Measurements from ENCODE around the gene DKKL1.

DKKL1 gene

DNA sequence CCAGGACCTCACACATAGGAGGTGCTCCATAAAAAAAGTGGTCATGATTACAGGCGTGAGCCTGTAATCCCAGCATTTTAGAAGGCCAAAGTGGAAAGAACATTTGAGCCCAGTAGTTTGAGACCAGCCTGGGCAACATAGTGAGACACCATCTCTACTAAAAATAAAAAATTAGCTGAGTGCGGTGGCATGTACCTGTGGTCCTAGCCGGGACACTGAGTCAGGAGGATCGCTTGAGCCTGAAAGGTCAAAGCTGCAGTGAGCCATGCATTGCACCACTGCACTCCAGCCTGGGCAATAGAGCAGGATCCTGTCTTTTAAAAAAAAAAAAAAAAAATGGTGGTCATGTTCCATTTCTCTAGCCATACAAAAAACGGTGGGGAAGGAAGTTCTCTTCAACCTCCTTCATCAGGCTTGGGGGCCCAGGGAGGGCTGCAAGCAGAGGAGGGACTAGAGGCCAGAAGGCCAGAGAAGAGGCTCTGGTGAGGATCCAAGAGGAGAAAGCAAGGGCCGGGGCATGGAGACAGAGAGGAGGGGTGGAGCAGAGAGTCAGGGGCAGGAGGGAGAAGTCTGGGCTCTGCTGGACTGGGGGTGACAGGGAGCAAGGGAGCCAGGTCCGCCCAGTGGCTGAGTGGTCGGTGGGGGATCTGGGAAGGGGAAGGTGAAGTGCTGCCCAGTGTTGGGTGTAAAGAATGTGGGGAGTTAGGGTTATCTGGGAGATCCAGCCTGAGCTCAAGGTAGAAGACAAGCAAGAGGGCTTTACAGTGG, 33.2 kb downstream of the DKKL1 start:
- no peak for DNase-seq (ENCODE audit: low read depth)

- no peak for DNase-seq (ENCODE audit: low read depth)
Observed at GRCh38 chr19:49398001-49398615, 34.4 kb downstream of the DKKL1 start.

DNA sequence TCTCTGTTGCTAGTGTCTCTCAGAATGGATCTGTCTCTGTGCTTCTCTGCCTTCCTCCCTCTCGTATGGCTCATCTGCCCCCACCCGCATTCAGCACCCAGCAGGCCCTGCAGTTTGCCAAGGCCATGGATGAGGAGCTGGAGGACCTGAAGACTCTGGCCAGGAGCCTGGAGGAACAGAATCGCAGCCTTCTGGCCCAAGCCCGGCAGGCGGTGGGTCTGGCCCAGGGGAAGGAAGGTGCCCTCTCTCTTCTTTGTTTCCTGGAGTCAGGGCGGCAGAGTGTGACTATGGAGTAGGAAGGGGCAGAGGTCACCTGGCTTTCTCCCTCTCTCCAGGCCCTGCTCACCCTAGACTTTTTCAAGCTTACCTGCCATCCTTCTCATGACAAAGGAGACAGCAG, 35.3 kb downstream of the DKKL1 start:
- DNase-seq (ENCODE audit: low read depth) = no peak

DNA sequence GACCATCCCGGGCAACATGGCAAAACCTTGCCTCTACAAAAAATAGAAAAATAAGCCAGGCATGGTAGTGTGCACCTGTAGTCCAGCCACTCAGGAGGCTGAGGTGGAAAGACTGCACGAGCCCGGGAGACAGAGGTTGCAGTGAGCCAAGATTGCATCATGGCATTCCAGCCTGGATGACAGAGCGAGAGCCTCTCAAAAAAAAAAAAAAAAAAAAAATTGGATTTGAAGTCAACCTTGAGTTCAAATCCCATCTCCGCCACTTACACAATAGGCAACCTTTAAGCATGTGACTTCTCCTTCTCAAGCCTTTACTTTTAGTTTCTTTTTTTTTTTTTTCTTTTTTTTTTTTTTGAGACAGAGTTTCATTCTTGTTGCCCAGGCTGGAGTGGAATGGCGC, 36.4 kb downstream of the DKKL1 start:
- no peak for DNase-seq (ENCODE audit: low read depth)

- no peak for DNase-seq (ENCODE audit: low read depth)
Observed at GRCh38 chr19:49403404-49404187, 39.9 kb downstream of the DKKL1 start.

DNA sequence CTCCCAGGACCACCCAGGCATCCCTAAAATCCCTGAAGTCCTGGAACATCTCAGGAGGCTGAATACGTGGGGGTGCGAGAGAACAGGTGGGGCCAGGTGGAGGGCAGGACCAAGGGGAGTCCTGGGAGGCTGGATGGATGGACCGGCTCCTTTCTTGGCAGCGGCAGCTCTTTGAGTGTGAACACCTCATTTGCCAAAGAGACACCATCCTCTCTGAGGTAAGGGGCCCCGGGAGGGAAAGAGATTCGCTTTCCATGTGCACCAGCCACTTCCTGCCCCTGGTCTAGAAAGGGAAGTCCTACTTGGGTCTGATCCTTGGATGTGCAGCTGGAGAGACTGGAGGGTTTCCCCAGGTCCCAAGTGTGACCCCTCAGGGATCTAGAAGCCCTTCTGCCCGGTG, 43.4 kb downstream of the DKKL1 start:
- no peak for DNase-seq (ENCODE audit: low read depth)

- DNase-seq (ENCODE audit: low read depth) = no peak
Observed at GRCh38 chr19:49407482-49408015, 43.9 kb downstream of the DKKL1 start.

- no peak for DNase-seq (ENCODE audit: low read depth)
Observed at GRCh38 chr19:49408816-49409440, 45.3 kb downstream of the DKKL1 start.

DNA sequence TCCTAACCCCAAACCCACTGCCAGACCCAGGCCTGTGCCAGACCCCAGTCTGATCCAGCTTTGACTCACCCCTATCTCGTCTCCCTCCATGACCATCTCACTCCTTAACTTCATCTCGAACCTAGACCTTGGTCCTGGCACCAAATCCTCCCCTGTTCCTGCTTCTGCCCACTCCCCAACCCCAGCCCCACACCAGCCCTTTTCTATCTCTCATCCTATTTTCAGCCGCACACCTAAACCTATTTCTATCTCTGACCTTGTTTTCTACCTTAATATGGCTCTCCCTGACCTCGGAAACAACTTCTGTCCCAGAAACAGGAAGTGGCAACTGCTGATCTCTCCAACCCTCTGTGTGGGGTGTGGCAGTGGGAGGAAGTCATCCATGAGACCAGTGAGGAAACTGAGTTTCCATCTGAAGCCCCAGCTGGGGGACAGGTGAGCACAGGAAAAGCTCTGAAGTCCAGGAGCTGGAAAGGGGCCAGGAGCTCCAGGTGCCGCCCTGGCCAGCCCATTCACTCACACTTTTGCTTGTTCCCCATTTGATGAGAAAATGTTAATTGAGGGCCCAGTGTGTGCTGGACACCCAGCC, 45.9 kb downstream of the DKKL1 start:
- DNase-seq (ENCODE audit: low read depth) = no peak

GRCh38 chr19:49411681-49412326, 48.1 kb downstream of the DKKL1 start:
- DNase-seq (ENCODE audit: low read depth) = no peak

GRCh38 chr19:49413348-49413747, 49.7 kb downstream of the DKKL1 start:
- no peak for DNase-seq (ENCODE audit: low read depth)

DNA sequence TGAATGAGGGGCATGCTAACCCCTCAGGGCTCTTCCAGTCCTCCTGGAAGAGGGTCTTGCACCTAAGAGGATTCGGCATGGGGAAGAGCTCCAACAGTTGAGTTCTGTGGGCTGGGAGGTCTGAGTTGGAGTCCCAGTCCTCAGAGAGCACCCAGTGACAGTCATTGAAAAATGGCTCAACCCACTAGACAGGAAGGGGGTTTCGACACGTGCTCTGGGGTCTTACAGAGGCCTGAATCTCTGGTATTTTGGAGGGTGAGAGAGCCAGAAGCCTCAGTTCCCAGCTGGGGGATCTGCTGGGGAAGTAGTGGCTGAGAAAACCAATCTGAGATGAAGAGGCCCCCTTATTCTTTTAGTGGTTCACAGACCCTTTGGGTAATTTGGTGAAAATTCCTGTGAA, 50.6 kb downstream of the DKKL1 start:
- no peak for DNase-seq (ENCODE audit: low read depth)

DNA sequence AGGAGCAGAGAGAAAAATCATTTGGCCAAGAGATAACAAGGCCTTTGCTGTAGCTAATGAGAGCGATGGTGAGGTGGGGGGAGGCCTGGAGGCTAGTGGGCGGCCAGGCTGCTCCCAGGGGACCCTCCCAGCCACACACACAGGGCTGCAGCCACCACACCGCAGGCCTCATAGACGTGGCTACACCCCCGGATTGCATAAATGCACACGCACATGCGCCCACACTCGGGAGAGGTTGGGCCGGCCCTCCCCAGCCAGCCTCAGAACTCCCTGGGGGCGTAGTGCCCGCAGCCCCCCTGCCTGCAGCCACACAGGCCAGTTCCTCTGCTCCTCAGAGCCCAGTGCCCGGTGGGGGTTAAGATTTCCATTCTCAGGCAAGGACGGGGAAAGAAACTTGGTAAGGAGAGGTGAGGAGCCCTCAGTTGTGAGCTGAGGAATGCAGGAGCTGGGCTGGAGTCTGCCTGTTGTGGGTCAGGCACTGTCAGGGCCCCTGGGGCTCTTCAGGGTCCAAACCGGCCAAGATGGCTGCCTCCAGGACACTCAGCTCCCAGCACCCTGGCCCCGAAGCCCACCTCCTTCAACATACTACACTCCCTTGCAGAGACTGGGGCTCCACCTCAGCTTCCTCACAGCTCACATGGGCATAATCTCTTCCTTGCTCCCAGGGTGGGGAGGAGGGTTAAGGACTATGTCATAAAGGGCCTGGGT, 51.6 kb downstream of the DKKL1 start:
- DNase-seq (ENCODE audit: low read depth) = no peak

- DNase-seq (ENCODE audit: low read depth) = no peak
Observed at GRCh38 chr19:49415810-49416200, 52.1 kb downstream of the DKKL1 start.

GRCh38 chr19:49417088-49417487, 53.4 kb downstream of the DKKL1 start:
- no peak for DNase-seq (ENCODE audit: low read depth)

GRCh38 chr19:49418511-49418910, 54.8 kb downstream of the DKKL1 start:
- DNase-seq (ENCODE audit: low read depth) = no peak

DNA sequence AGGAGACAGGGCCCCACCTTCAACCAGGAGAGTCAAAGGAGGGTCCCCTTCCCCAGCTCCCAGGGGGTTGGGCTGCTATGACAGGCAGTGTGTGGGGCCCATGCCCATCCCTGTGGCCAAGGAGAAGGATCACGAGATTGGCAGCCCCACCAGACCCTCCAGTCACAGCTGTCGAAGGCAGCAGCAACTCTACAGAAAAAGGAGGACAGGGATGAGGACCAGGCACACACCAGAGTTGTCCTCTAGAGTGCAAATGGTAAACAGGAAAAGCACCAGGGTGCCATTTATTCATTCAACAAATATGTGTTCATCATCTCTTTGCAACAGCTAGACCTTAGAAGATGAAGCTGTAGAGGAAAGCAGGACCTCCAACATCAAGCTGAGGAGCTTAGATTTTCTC, 55.5 kb downstream of the DKKL1 start:
- DNase-seq (ENCODE audit: low read depth) = no peak

GRCh38 chr19:49420227-49420626, 56.5 kb downstream of the DKKL1 start:
- no peak for DNase-seq (ENCODE audit: low read depth)

DNA sequence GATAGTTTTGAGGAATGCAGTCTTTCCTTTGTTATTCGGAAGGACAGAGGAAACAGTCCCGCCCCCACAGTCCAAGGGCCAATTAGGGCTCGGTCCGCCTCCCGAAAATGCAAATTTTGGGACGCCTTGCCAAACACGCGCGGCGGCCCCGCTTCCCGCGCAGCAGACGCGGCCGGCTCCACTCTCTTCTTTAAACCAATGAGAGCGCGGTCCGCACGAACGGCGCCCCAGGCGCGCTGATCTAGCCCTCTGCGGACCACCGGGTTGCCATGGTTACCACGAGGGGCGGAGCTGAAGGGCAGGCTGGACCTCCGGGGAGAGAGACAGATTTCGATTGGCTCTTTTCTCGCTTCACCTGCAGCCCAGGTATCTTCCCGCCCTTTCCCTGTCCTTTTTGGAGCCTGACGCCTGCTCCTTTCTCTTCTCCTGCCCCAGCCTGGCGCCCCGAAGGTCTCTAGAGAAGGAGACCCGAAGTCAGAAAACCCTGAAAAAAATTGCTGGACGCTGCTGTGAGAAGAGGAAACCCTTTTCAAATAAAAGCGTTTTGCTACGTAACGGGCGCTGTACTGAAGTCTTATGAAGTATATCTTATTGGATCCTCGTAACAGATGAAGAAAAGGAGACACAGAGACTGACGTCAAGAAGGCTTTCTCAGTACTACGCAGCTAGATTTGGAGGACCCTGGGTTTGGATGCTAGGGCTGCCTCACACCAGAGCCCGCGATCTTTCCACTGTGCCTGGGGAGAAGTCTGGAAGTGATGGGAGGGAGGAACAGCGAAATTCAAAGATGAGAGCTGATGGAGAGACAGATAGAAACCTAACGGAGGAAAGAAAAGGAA, 57.6 kb downstream of the DKKL1 start:
- no peak for DNase-seq (ENCODE audit: low read depth)

- DNase-seq (ENCODE audit: low read depth) = no peak
Observed at GRCh38 chr19:49421878-49422202, 58.2 kb downstream of the DKKL1 start.

Measured in activated T-helper 9 cell treated with anti-CD3 and anti-CD28 coated beads, Interleukin-2, amount 50 U/mL, for 16 hours (primary cell).